ENCODE data around the gene NRDE2. TPM values are rescaled to one million over a fixed set of nuclear protein-coding genes. Genes with fewer than 3 reads are reported as not detected.

NRDE2 gene
- total RNA-seq, 1 donor from 2014 or later, result 19.7 TPM

- H3K36me3 ChIP-seq (ENCODE audit: insufficient read depth, low read length), result peaks cover 14% of the 10 kb centered on the region
- no peaks in the 10 kb centered on the region for H3K27me3 ChIP-seq (ENCODE audit: insufficient read depth, low read length)
- no peak overlapping the region for H3K27ac ChIP-seq (ENCODE audit: low read depth, low read length)
- Mint-ChIP-seq H3K4me1 (ENCODE audit: low read depth, unreplicated experiment) (peaks cover 2% of the 10 kb centered on the region), H3K36me3 (ENCODE audit: low read depth, unreplicated experiment) (peaks cover 4% of the 10 kb centered on the region), H3K27ac (ENCODE audit: unreplicated experiment) (no peak overlapping the region), H3K27me3 (ENCODE audit: low read depth, unreplicated experiment) (no peaks in the 10 kb centered on the region), H3K9me3 (ENCODE audit: unreplicated experiment) (no peaks in the 10 kb centered on the region), H3K4me3 (ENCODE audit: unreplicated experiment) (no peak overlapping the region)
- no peak overlapping the region for H2AFZ ChIP-seq (ENCODE audit: low read depth, low read length)
- no peaks in the 10 kb centered on the region for H3K4me1 ChIP-seq (ENCODE audit: insufficient read depth, low read length)
- peak; percentile 52 for TF ChIP-seq CTCF (IDR thresholded peaks at IDR 0.05; ENCODE audit: insufficient read depth, low read depth, low read length)
- TF ChIP-seq EZH2 (IDR thresholded peaks at IDR 0.05; ENCODE audit: insufficient read depth, low read length), result no peak
- H3K9me3 ChIP-seq (ENCODE audit: insufficient read depth, low read depth, low read length), result no peaks in the 10 kb centered on the region
- no peak overlapping the region for H3K9ac ChIP-seq (ENCODE audit: low read length)
- FAIRE-seq (peak; percentile 60), DNase-seq (ENCODE audit: low read depth) (peak; percentile 39)
- H4K20me1 ChIP-seq (ENCODE audit: insufficient read depth, low read length), result no peaks in the 10 kb centered on the region
- H3K4me3 ChIP-seq (ENCODE audit: insufficient read depth, low read depth, low read length), result no peak overlapping the region
- no peaks in the 10 kb centered on the region for H3K79me2 ChIP-seq (ENCODE audit: insufficient read depth, low read length)
- no peak overlapping the region for H3K4me2 ChIP-seq (ENCODE audit: low read length)
Observed at GRCh38 chr14:90301668-90302090, 30.1 kb downstream of the NRDE2 start.

- no peak overlapping the region for H2AFZ ChIP-seq (ENCODE audit: low read depth, low read length)
- H3K36me3 Mint-ChIP-seq (ENCODE audit: low read depth, unreplicated experiment), result peaks cover 7% of the 10 kb centered on the region
- H4K20me1 ChIP-seq (ENCODE audit: insufficient read depth, low read length), result peaks cover 4% of the 10 kb centered on the region
- no peaks in the 10 kb centered on the region for H3K27me3 ChIP-seq (ENCODE audit: insufficient read depth, low read length)
- H3K9ac ChIP-seq (ENCODE audit: low read length), result no peak overlapping the region
- H3K9me3 ChIP-seq (ENCODE audit: insufficient read depth, low read depth, low read length), result no peaks in the 10 kb centered on the region
- H3K4me3 Mint-ChIP-seq (ENCODE audit: unreplicated experiment), result no peak overlapping the region
- no peak for TF ChIP-seq CTCF (IDR thresholded peaks at IDR 0.05; ENCODE audit: insufficient read depth, low read depth, low read length)
- no peak for TF ChIP-seq EZH2 (IDR thresholded peaks at IDR 0.05; ENCODE audit: insufficient read depth, low read length)
- no peaks in the 10 kb centered on the region for H3K79me2 ChIP-seq (ENCODE audit: insufficient read depth, low read length)
- DNase-seq (ENCODE audit: low read depth) (no peak), FAIRE-seq (no peak)
- no peaks in the 10 kb centered on the region for H3K4me1 ChIP-seq (ENCODE audit: insufficient read depth, low read length)
- H3K27ac ChIP-seq (ENCODE audit: low read depth, low read length), result no peak overlapping the region
- H3K4me1 Mint-ChIP-seq (ENCODE audit: low read depth, unreplicated experiment), result peaks cover 2% of the 10 kb centered on the region
- H3K27me3 Mint-ChIP-seq (ENCODE audit: low read depth, unreplicated experiment), result no peaks in the 10 kb centered on the region
- no peaks in the 10 kb centered on the region for H3K9me3 Mint-ChIP-seq (ENCODE audit: unreplicated experiment)
- peak overlapping the region; percentile 30 for H3K27ac Mint-ChIP-seq (ENCODE audit: unreplicated experiment)
- peaks cover 14% of the 10 kb centered on the region for H3K36me3 ChIP-seq (ENCODE audit: insufficient read depth, low read length)
- no peak overlapping the region for H3K4me3 ChIP-seq (ENCODE audit: insufficient read depth, low read depth, low read length)
- no peak overlapping the region for H3K4me2 ChIP-seq (ENCODE audit: low read length)
Observed at GRCh38 chr14:90301122-90301521, 30.6 kb downstream of the NRDE2 start.

- H4K20me1 ChIP-seq (ENCODE audit: insufficient read depth, low read length), result peaks cover 4% of the 10 kb centered on the region
- H3K36me3 ChIP-seq (ENCODE audit: insufficient read depth, low read length), result peaks cover 14% of the 10 kb centered on the region
- no peak overlapping the region for H3K27ac ChIP-seq (ENCODE audit: low read depth, low read length)
- H2AFZ ChIP-seq (ENCODE audit: low read depth, low read length), result no peak overlapping the region
- Mint-ChIP-seq H3K4me1 (ENCODE audit: low read depth, unreplicated experiment) (peaks cover 4% of the 10 kb centered on the region), H3K27ac (ENCODE audit: unreplicated experiment) (no peak overlapping the region), H3K36me3 (ENCODE audit: low read depth, unreplicated experiment) (peaks cover 8% of the 10 kb centered on the region), H3K4me3 (ENCODE audit: unreplicated experiment) (no peak overlapping the region), H3K27me3 (ENCODE audit: low read depth, unreplicated experiment) (no peaks in the 10 kb centered on the region), H3K9me3 (ENCODE audit: unreplicated experiment) (no peaks in the 10 kb centered on the region)
- no peak overlapping the region for H3K4me3 ChIP-seq (ENCODE audit: insufficient read depth, low read depth, low read length)
- TF ChIP-seq EZH2 (IDR thresholded peaks at IDR 0.05; ENCODE audit: insufficient read depth, low read length), result no peak
- TF ChIP-seq CTCF (IDR thresholded peaks at IDR 0.05; ENCODE audit: insufficient read depth, low read depth, low read length), result no peak
- H3K4me2 ChIP-seq (ENCODE audit: low read length), result no peak overlapping the region
- H3K9ac ChIP-seq (ENCODE audit: low read length), result no peak overlapping the region
- no peaks in the 10 kb centered on the region for H3K9me3 ChIP-seq (ENCODE audit: insufficient read depth, low read depth, low read length)
- H3K4me1 ChIP-seq (ENCODE audit: insufficient read depth, low read length), result no peaks in the 10 kb centered on the region
- no peak for DNase-seq (ENCODE audit: low read depth)
- no peak for FAIRE-seq
- no peaks in the 10 kb centered on the region for H3K79me2 ChIP-seq (ENCODE audit: insufficient read depth, low read length)
- no peaks in the 10 kb centered on the region for H3K27me3 ChIP-seq (ENCODE audit: insufficient read depth, low read length)
Observed at GRCh38 chr14:90300611-90301047, 31.1 kb downstream of the NRDE2 start.

Data from astrocyte (in vitro differentiated cells and primary cell).